Neural cell (in vitro differentiated cells): Measurements from ENCODE around the gene IRF2BP1. TPM values are rescaled to one million over a fixed set of nuclear protein-coding genes. Genes with fewer than 3 reads are reported as not detected.

Source experiments
- H2AFZ ChIP-seq: fragments of 200-600, 300-800 bp; sonication (generic), shearing (Covaris generic); 2 replicates; pipeline ENCODE4 v1.6.0; 2014; ENCODE audit warnings: low read depth, mild to moderate bottlenecking, antibody characterized with exemption, low read length, moderate library complexity
- H3F3A ChIP-seq: fragments of 200-600 bp; shearing (Covaris generic); 2 replicates; pipeline ENCODE4 v1.6.1; 2016; ENCODE audit warnings: mild to moderate bottlenecking, moderate library complexity, mixed read lengths, antibody characterized with exemption, low read length; ENCODE audit not compliant: insufficient read depth, poor library complexity, severe bottlenecking
- H3K27ac ChIP-seq: fragments of 200-600, 300-800 bp; sonication (generic), shearing (Covaris generic); 2 replicates; pipeline ENCODE4 v1.5.1; 2014; ENCODE audit warnings: mild to moderate bottlenecking, low read length, moderate library complexity
- H3K27me3 ChIP-seq: fragments of 300-800, 200-600 bp; sonication (generic), shearing (Covaris generic); 2 replicates; pipeline ENCODE4 v1.6.0; 2014; ENCODE audit warnings: mild to moderate bottlenecking, low read depth, low read length, moderate library complexity; ENCODE audit not compliant: insufficient read depth
- H3K36me3 ChIP-seq: fragments of 300-800, 200-600 bp; sonication (generic), shearing (Covaris generic); 2 replicates; pipeline ENCODE4 v1.5.1; 2014; ENCODE audit warnings: mild to moderate bottlenecking, antibody characterized with exemption, low read length, moderate library complexity; ENCODE audit not compliant: insufficient read depth
- H3K4me2 ChIP-seq: fragments of 300-800, 200-600 bp; sonication (generic), shearing (Covaris generic); 2 replicates; pipeline ENCODE4 v1.6.0; 2014; ENCODE audit warnings: mild to moderate bottlenecking, low read length
- H3K4me3 ChIP-seq: fragments of 300-800, 200-600 bp; sonication (generic), shearing (Covaris generic); 2 replicates; pipeline ENCODE4 v1.5.1; 2014; ENCODE audit warnings: mild to moderate bottlenecking, low read length, moderate library complexity
- H3K79me2 ChIP-seq: fragments of 200-600 bp; shearing (Covaris generic); replicated peaks from 2 replicates; pipeline ENCODE4 v1.6.0; 2014; ENCODE audit warnings: mild to moderate bottlenecking, low read length, moderate library complexity; ENCODE audit not compliant: insufficient read depth
- H3K9ac ChIP-seq: fragments of 300-800, 200-600 bp; sonication (generic), shearing (Covaris generic); 2 replicates; pipeline ENCODE4 v1.6.1; 2016; ENCODE audit warnings: mild to moderate bottlenecking, low read length, mixed read lengths
- H3K9me2 ChIP-seq: fragments of 200-600 bp; shearing (Covaris generic); 2 replicates; pipeline ENCODE4 v1.6.1; 2016; ENCODE audit warnings: mild to moderate bottlenecking, low read length, mixed read lengths; ENCODE audit not compliant: insufficient read depth
- H3K9me3 ChIP-seq: fragments of 200-600, 300-800 bp; sonication (generic), shearing (Covaris generic); 2 replicates; pipeline ENCODE4 v1.6.1; 2016; ENCODE audit warnings: mild to moderate bottlenecking, mixed run types, low read length, moderate library complexity, mixed read lengths
- H4K20me1 ChIP-seq: fragments of 200-600 bp; shearing (Covaris generic); 2 replicates; pipeline ENCODE4 v1.6.1; 2016; ENCODE audit warnings: mild to moderate bottlenecking, mixed run types; ENCODE audit not compliant: insufficient read depth
- CTCF ChIP-seq: fragments of 450-650 bp; IDR thresholded peaks from 2 replicates; pipeline ENCODE4 v1.5.1; 2014; ENCODE audit warnings: antibody characterized with exemption, mild to moderate bottlenecking, moderate library complexity; ENCODE audit not compliant: poor library complexity, severe bottlenecking
- EP300 ChIP-seq: fragments of 450-650 bp; conservative IDR thresholded peaks from 2 replicates; pipeline ENCODE4 v1.6.1; 2014; ENCODE audit warnings: antibody characterized with exemption, mild to moderate bottlenecking, moderate library complexity; ENCODE audit not compliant: poor library complexity, severe bottlenecking
- EZH2 ChIP-seq: fragments of 200-600, 300-800 bp; shearing (Covaris generic), sonication (generic); IDR thresholded peaks from 2 replicates; pipeline ENCODE4 v1.6.1; 2014; ENCODE audit warnings: antibody characterized with exemption, low read length, borderline replicate concordance, mild to moderate bottlenecking; ENCODE audit not compliant: insufficient read depth, poor library complexity, severe bottlenecking
- MXI1 ChIP-seq: fragments of 450-650 bp; conservative IDR thresholded peaks from 2 replicates; pipeline ENCODE4 v1.6.1; 2014; ENCODE audit warnings: antibody characterized with exemption, mild to moderate bottlenecking; ENCODE audit not compliant: poor library complexity, severe bottlenecking
- POLR2AphosphoS5 ChIP-seq: IDR thresholded peaks from 2 replicates; pipeline ENCODE4 v1.6.1; 2012
- RAD21 ChIP-seq: fragments of 450-650 bp; conservative IDR thresholded peaks from 2 replicates; pipeline ENCODE4 v1.6.1; 2014; ENCODE audit warnings: antibody characterized with exemption, mild to moderate bottlenecking, moderate library complexity
- REST ChIP-seq: IDR thresholded peaks from 2 replicates; pipeline ENCODE4 v1.6.1; 2012; ENCODE audit warnings: borderline replicate concordance
- SMC3 ChIP-seq: fragments of 450-650 bp; conservative IDR thresholded peaks from 2 replicates; pipeline ENCODE4 v1.6.1; 2014; ENCODE audit warnings: antibody characterized with exemption, mild to moderate bottlenecking, moderate library complexity; ENCODE audit not compliant: poor library complexity
- TAF1 ChIP-seq: IDR thresholded peaks from 2 replicates; pipeline ENCODE4 v1.6.1; 2012; ENCODE audit warnings: low read depth
- polyA plus RNA-seq: library from polyadenylated mRNA; depleted of rRNA; stranded (reverse); fragments of >200 nt; gene quantifications from 2 replicates; pipeline ENCODE4 v1.2.3, GENCODE V29; 2014

Gene IRF2BP1
- polyA plus RNA-seq, 1 donor from 2014 or later = 26.9 TPM

DNA sequence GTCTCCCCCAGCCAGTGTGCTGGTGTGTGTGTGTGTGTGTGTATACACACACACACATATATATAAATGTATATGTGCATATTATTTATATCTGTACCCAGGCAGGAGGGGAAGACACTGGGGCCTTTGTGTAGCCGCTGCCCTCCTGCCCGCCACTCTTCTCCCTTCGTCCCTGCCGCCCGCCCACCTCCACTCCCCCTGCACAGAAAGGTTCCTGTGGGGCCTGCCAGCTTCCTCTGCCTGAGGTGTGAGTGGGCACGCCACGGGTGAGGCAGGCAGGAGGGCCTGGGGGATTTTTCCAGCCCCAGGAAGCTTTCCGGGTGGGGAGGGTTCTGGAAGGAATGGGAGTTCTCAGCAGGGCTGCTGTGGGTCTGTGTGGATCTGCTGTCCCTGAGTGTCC, 6.9 kb downstream of the IRF2BP1 start:
- TF ChIP-seq EP300 (no peak), EZH2 (no peak), RAD21 (no peak), SMC3 (no peak), CTCF (no peak), TAF1 (no peak), REST (no peak), MXI1 (no peak), POLR2AphosphoS5 (no peak)
- no peak overlapping the region for H3K4me2 ChIP-seq
- H3K4me3 ChIP-seq = no peak overlapping the region
- no peak overlapping the region for H3K27ac ChIP-seq
- no peak overlapping the region for H3K9ac ChIP-seq
- no peaks in the 10 kb centered on the region for H3K9me2 ChIP-seq
- no peak overlapping the region for H2AFZ ChIP-seq
- H3F3A ChIP-seq = no peaks in the 10 kb centered on the region
- no peaks in the 10 kb centered on the region for H3K36me3 ChIP-seq
- no peaks in the 10 kb centered on the region for H3K9me3 ChIP-seq
- no peaks in the 10 kb centered on the region for H3K27me3 ChIP-seq
- H3K79me2 ChIP-seq = no peaks in the 10 kb centered on the region
- H4K20me1 ChIP-seq = peaks cover 10% of the 10 kb centered on the region

DNA sequence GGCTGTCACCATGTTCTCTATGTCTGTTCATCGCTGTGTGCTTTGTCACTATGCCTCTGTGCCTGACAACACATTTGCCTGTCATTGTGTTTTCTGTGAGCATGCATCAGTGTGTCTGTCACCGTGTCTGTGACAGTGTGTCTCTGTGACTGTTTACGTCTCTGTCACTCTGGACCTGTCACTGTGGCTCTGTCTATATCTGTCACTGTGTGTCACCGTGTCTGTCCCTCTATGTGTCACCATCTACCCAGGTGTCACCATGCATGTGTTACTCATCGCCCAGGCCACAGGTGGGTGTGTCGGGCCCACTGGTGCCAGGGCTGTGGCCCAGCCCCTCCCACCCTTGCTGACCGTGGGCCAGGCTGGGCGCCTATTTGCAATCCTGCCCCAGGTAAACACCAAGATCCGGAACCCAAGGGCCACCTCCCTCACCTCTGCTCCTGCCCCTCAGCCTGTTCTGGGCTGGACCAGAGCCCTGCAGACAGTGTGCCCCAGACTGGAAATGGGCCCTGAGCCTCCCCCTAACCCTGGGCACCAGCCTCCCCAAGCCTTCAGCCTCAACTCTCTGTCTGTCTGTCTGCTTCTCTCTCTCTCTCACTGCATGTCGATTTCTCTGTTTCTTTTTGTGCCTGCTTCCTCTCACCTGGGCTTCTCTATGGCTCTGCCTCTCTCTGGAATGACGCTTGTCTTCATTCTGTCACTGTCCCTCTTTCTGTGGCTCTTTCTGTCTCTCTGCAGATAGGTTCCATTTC, 7.7 kb downstream of the IRF2BP1 start:
- no peak overlapping the region for H2AFZ ChIP-seq

More for the DNA sequence above, 7.7 kb downstream of the IRF2BP1 start:
- peak; percentile 100 for TF ChIP-seq EP300
- peak; percentile 100 for TF ChIP-seq POLR2AphosphoS5
- no peak for TF ChIP-seq EZH2
- Histone ChIP-seq H3K27me3 (no peaks in the 10 kb centered on the region), H3K4me2 (no peak overlapping the region), H3F3A (no peaks in the 10 kb centered on the region), H3K27ac (no peak overlapping the region), H3K9me3 (no peaks in the 10 kb centered on the region), H3K9ac (peak overlapping the region; percentile 10), H3K36me3 (no peaks in the 10 kb centered on the region), H3K4me3 (no peak overlapping the region), H3K79me2 (no peaks in the 10 kb centered on the region), H3K9me2 (no peaks in the 10 kb centered on the region), H4K20me1 (peaks cover 9% of the 10 kb centered on the region)
